ENCODE results near the gene JCAD. TPM values are rescaled to one million over a fixed set of nuclear protein-coding genes. Genes with fewer than 3 reads are reported as not detected.
A peak's percentile ranks its signal among the peaks of the same experiment; 100 is the strongest.

Gene JCAD
- total RNA-seq, 1 donor from 2014 or later, result 31.0 TPM

DNA sequence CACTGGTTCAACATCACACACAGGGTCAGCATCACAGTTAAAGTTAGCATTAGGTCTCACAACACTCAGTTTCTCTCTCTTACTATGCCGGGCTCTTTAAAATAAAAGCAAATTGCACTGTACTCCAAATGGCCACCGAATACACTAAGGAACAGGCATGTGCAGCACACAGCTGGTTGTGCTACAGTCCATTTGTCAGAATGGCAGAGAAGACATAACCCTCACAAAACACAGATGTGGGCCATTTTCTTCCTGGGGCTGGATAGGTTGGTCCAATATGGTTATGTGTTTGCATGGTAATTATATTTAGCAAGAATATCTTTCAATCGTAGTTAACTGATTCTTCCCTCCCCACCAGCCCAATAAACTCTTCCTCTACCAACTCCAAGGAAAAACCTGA lies 9.0 kb downstream of the JCAD start:
- Mint-ChIP-seq H3K4me3 (no peak overlapping the region), H3K27ac (no peak overlapping the region), H3K4me1 (ENCODE audit: unreplicated experiment) (peaks cover 55% of the 10 kb centered on the region), H3K9me3 (no peaks in the 10 kb centered on the region), H3K36me3 (peaks cover 23% of the 10 kb centered on the region), H3K27me3 (peaks cover 3% of the 10 kb centered on the region)
- TF ChIP-seq, protein P1, sequence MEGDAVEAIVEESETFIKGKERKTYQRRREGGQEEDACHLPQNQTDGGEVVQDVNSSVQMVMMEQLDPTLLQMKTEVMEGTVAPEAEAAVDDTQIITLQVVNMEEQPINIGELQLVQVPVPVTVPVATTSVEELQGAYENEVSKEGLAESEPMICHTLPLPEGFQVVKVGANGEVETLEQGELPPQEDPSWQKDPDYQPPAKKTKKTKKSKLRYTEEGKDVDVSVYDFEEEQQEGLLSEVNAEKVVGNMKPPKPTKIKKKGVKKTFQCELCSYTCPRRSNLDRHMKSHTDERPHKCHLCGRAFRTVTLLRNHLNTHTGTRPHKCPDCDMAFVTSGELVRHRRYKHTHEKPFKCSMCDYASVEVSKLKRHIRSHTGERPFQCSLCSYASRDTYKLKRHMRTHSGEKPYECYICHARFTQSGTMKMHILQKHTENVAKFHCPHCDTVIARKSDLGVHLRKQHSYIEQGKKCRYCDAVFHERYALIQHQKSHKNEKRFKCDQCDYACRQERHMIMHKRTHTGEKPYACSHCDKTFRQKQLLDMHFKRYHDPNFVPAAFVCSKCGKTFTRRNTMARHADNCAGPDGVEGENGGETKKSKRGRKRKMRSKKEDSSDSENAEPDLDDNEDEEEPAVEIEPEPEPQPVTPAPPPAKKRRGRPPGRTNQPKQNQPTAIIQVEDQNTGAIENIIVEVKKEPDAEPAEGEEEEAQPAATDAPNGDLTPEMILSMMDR (conservative IDR thresholded peaks at IDR 0.05), result no peak
- DNase-seq (ENCODE audit: extremely low spot score, unreplicated experiment), result no peak

GRCh38 chr10:30048768-30049517 lies 10.4 kb downstream of the JCAD start:
- DNase-seq (ENCODE audit: extremely low spot score, unreplicated experiment), result no peak
- Mint-ChIP-seq H3K27ac (no peak overlapping the region), H3K4me1 (ENCODE audit: unreplicated experiment) (peaks cover 56% of the 10 kb centered on the region), H3K4me3 (peak overlapping the region; percentile 10), H3K36me3 (peaks cover 31% of the 10 kb centered on the region), H3K27me3 (peaks cover 3% of the 10 kb centered on the region), H3K9me3 (no peaks in the 10 kb centered on the region)
- TF ChIP-seq, protein P1 (conservative IDR thresholded peaks at IDR 0.05), result no peak

GRCh38 chr10:30047924-30048531 lies 11.4 kb downstream of the JCAD start:
- H3K9me3 Mint-ChIP-seq, result no peaks in the 10 kb centered on the region
- peaks cover 58% of the 10 kb centered on the region for H3K4me1 Mint-ChIP-seq (ENCODE audit: unreplicated experiment)
- no peak for DNase-seq (ENCODE audit: extremely low spot score, unreplicated experiment)
- H3K27ac Mint-ChIP-seq, result peak overlapping the region; percentile 71
- TF ChIP-seq, protein P1 (conservative IDR thresholded peaks at IDR 0.05), result no peak
- H3K36me3 Mint-ChIP-seq, result peaks cover 34% of the 10 kb centered on the region
- H3K4me3 Mint-ChIP-seq, result peak overlapping the region; percentile 41
- H3K27me3 Mint-ChIP-seq, result peaks cover 3% of the 10 kb centered on the region

GRCh38 chr10:30047430-30047829 lies 12.0 kb downstream of the JCAD start:
- Mint-ChIP-seq H3K27me3 (peaks cover 3% of the 10 kb centered on the region), H3K27ac (no peak overlapping the region), H3K9me3 (no peaks in the 10 kb centered on the region), H3K4me1 (ENCODE audit: unreplicated experiment) (peaks cover 58% of the 10 kb centered on the region), H3K4me3 (no peak overlapping the region), H3K36me3 (peaks cover 34% of the 10 kb centered on the region)
- no peak for DNase-seq (ENCODE audit: extremely low spot score, unreplicated experiment)
- TF ChIP-seq, protein P1 (conservative IDR thresholded peaks at IDR 0.05), result no peak

GRCh38 chr10:30046476-30046875 lies 12.9 kb downstream of the JCAD start:
- TF ChIP-seq, protein P1 (conservative IDR thresholded peaks at IDR 0.05), result no peak
- H3K4me1 Mint-ChIP-seq (ENCODE audit: unreplicated experiment), result peaks cover 59% of the 10 kb centered on the region
- peaks cover 3% of the 10 kb centered on the region for H3K27me3 Mint-ChIP-seq
- no peak overlapping the region for H3K4me3 Mint-ChIP-seq
- no peaks in the 10 kb centered on the region for H3K9me3 Mint-ChIP-seq
- peaks cover 34% of the 10 kb centered on the region for H3K36me3 Mint-ChIP-seq
- no peak for DNase-seq (ENCODE audit: extremely low spot score, unreplicated experiment)
- no peak overlapping the region for H3K27ac Mint-ChIP-seq

Data from type B pancreatic cell (in vitro differentiated cells).